SK-N-SH (cell line): Measurements from ENCODE around the gene RDH14.

ENCODE experiments used
- CHD2 ChIP-seq: fragments of 150-350 bp; IDR thresholded peaks from 2 replicates; pipeline ENCODE4 v1.6.1; 2018; ENCODE audit warnings: low read length; ENCODE audit not compliant: partially characterized antibody
- EZH2phosphoT487 ChIP-seq: fragments of 200-600 bp; sonication (generic); IDR thresholded peaks from 2 replicates; pipeline ENCODE4 v1.6.1; 2017; ENCODE audit warnings: low read depth, mixed run types, mild to moderate bottlenecking, antibody characterized with exemption, moderate library complexity, borderline replicate concordance
- FOXJ3 ChIP-seq: sonication (generic); formaldehyde crosslinking; IDR thresholded peaks from 2 replicates; pipeline ENCODE4 v1.5.1; 2020; ENCODE audit warnings: mild to moderate bottlenecking, missing genetic modification reagents
- GABPA ChIP-seq: IDR thresholded peaks from 2 replicates; pipeline ENCODE4 v1.4.0; 2012; ENCODE audit warnings: low read depth, mild to moderate bottlenecking
- TCF12 ChIP-seq: IDR thresholded peaks from 2 replicates; pipeline ENCODE4 v1.4.0; 2012
- TF ChIP-seq, protein P1 (sequence below): IDR thresholded peaks from 2 replicates; pipeline ENCODE4 v1.4.0; 2012; ENCODE audit warnings: low read depth
- TF ChIP-seq, protein P2 (sequence below): fragments of 200-600 bp; sonication (generic); IDR thresholded peaks from 2 replicates; pipeline ENCODE4 v1.6.1; 2017; ENCODE audit warnings: antibody characterized with exemption, mild to moderate bottlenecking, moderate library complexity
- TF ChIP-seq, protein P3 (sequence below): fragments of 150-350 bp; IDR thresholded peaks from 2 replicates; pipeline ENCODE4 v1.6.1; 2017; ENCODE audit warnings: antibody characterized with exemption, low read length, low read depth, borderline replicate concordance
- TF ChIP-seq, protein P4 (sequence below): IDR thresholded peaks from 2 replicates; pipeline ENCODE4 v1.4.0; 2012; ENCODE audit warnings: low read depth, borderline replicate concordance

DNA sequence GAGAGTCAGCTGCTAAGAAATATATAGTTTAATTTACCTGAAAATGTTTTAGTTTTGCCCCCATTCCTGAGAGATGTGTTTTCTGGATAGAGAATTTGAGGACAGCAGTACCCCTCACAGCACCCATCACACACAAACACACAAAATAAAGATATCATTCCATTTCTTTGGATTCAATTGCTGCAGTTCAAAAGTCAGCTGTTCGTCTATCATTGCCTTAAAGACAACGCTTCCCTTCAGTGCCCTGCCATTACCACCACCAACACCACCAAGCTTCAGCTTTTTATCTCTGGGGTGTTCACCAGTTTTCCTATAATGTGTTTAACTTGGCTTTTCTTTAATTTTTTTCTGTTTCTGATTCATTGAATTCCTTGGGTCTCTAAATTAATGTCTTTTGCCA lies 49.7 kb downstream of the RDH14 start:
- TF ChIP-seq, protein P1, sequence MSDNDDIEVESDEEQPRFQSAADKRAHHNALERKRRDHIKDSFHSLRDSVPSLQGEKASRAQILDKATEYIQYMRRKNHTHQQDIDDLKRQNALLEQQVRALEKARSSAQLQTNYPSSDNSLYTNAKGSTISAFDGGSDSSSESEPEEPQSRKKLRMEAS: no peak
- TF ChIP-seq TCF12 (no peak), FOXJ3 (CRISPR knock-in tag) (no peak), EZH2phosphoT487 (no peak), CHD2 (no peak), GABPA (no peak)
- TF ChIP-seq, protein P2, sequence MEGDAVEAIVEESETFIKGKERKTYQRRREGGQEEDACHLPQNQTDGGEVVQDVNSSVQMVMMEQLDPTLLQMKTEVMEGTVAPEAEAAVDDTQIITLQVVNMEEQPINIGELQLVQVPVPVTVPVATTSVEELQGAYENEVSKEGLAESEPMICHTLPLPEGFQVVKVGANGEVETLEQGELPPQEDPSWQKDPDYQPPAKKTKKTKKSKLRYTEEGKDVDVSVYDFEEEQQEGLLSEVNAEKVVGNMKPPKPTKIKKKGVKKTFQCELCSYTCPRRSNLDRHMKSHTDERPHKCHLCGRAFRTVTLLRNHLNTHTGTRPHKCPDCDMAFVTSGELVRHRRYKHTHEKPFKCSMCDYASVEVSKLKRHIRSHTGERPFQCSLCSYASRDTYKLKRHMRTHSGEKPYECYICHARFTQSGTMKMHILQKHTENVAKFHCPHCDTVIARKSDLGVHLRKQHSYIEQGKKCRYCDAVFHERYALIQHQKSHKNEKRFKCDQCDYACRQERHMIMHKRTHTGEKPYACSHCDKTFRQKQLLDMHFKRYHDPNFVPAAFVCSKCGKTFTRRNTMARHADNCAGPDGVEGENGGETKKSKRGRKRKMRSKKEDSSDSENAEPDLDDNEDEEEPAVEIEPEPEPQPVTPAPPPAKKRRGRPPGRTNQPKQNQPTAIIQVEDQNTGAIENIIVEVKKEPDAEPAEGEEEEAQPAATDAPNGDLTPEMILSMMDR: no peak
- TF ChIP-seq, protein P3, sequence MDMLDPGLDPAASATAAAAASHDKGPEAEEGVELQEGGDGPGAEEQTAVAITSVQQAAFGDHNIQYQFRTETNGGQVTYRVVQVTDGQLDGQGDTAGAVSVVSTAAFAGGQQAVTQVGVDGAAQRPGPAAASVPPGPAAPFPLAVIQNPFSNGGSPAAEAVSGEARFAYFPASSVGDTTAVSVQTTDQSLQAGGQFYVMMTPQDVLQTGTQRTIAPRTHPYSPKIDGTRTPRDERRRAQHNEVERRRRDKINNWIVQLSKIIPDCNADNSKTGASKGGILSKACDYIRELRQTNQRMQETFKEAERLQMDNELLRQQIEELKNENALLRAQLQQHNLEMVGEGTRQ: no peak
- TF ChIP-seq, protein P4, sequence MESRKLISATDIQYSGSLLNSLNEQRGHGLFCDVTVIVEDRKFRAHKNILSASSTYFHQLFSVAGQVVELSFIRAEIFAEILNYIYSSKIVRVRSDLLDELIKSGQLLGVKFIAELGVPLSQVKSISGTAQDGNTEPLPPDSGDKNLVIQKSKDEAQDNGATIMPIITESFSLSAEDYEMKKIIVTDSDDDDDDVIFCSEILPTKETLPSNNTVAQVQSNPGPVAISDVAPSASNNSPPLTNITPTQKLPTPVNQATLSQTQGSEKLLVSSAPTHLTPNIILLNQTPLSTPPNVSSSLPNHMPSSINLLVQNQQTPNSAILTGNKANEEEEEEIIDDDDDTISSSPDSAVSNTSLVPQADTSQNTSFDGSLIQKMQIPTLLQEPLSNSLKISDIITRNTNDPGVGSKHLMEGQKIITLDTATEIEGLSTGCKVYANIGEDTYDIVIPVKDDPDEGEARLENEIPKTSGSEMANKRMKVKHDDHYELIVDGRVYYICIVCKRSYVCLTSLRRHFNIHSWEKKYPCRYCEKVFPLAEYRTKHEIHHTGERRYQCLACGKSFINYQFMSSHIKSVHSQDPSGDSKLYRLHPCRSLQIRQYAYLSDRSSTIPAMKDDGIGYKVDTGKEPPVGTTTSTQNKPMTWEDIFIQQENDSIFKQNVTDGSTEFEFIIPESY: no peak
